ENCODE measurements around the gene SLC25A22.

Gene SLC25A22

GRCh38 chr11:832529-833113 lies 34.5 kb upstream of the SLC25A22 start, which contains the start of gene CD151:
TSS of gene CD151 (plus strand) at chr11:832952. CDS start at chr11:836070, 3,118 bp downstream.
- under 1% methylated on average over 46 of the region's 67 CpGs for WGBS
- Histone ChIP-seq H3K9ac (ENCODE audit: low read depth, low read length) (peak within 1 kb of the TSS; percentile 72), H3K27ac (ENCODE audit: low read depth, low read length) (0 out of 2 replicates have a peak within 1 kb of the TSS, but pooled peaks have one; percentile 33), H3K4me1 (ENCODE audit: insufficient read depth, low read length) (peaks cover 30% of the 10 kb centered on the region), H3K27me3 (ENCODE audit: insufficient read depth, low read length) (peaks cover 47% of the 10 kb centered on the region), H3K4me3 (ENCODE audit: low read length) (peak within 1 kb of the TSS; percentile 69), H3K36me3 (ENCODE audit: insufficient read depth, low read length) (peaks cover 16% of the 10 kb centered on the region), H3K9me3 (ENCODE audit: insufficient read depth, low read depth, low read length) (no peaks in the 10 kb centered on the region)

GRCh38 chr11:831961-832528 lies 34.0 kb upstream of the SLC25A22 start:
- H3K9ac ChIP-seq (ENCODE audit: low read depth, low read length): 0 out of 2 replicates have a peak overlapping the region, but pooled peaks have one; percentile 38
- 0 out of 2 replicates have a peak overlapping the region, but pooled peaks have one; percentile 33 for H3K27ac ChIP-seq (ENCODE audit: low read depth, low read length)
- peaks cover 53% of the 10 kb centered on the region for H3K27me3 ChIP-seq (ENCODE audit: insufficient read depth, low read length)
- H3K4me3 ChIP-seq (ENCODE audit: low read length): peak overlapping the region; percentile 52
- WGBS: 30% methylated on average over 21 of the region's 23 CpGs
- peaks cover 32% of the 10 kb centered on the region for H3K4me1 ChIP-seq (ENCODE audit: insufficient read depth, low read length)
- H3K9me3 ChIP-seq (ENCODE audit: insufficient read depth, low read depth, low read length): no peaks in the 10 kb centered on the region
- peaks cover 10% of the 10 kb centered on the region for H3K36me3 ChIP-seq (ENCODE audit: insufficient read depth, low read length)

- Histone ChIP-seq H3K9ac (ENCODE audit: low read depth, low read length) (peak overlapping the region; percentile 55; the same call in 1 of the 2 replicates), H3K27me3 (ENCODE audit: insufficient read depth, low read length) (peaks cover 60% of the 10 kb centered on the region), H3K27ac (ENCODE audit: low read depth, low read length) (no peak overlapping the region), H3K9me3 (ENCODE audit: insufficient read depth, low read depth, low read length) (no peaks in the 10 kb centered on the region), H3K36me3 (ENCODE audit: insufficient read depth, low read length) (0 out of 2 replicates have a peak, but pooled peaks cover 2% of the 10 kb centered on the region), H3K4me1 (ENCODE audit: insufficient read depth, low read length) (peaks cover 32% of the 10 kb centered on the region), H3K4me3 (ENCODE audit: low read length) (peak overlapping the region; percentile 52)
- WGBS: 9% methylated on average over 31 of the region's 31 CpGs
Observed at GRCh38 chr11:831118-831864, 33.2 kb upstream of the SLC25A22 start.

- Histone ChIP-seq H3K4me1 (ENCODE audit: insufficient read depth, low read length) (peaks cover 32% of the 10 kb centered on the region), H3K9ac (ENCODE audit: low read depth, low read length) (peak overlapping the region; percentile 55; the same call in 1 of the 2 replicates), H3K9me3 (ENCODE audit: insufficient read depth, low read depth, low read length) (no peaks in the 10 kb centered on the region), H3K36me3 (ENCODE audit: insufficient read depth, low read length) (no peaks in the 10 kb centered on the region), H3K27ac (ENCODE audit: low read depth, low read length) (no peak overlapping the region), H3K27me3 (ENCODE audit: insufficient read depth, low read length) (peaks cover 68% of the 10 kb centered on the region), H3K4me3 (ENCODE audit: low read length) (peak overlapping the region; percentile 52)
- 2% methylated on average over 75 of the region's 78 CpGs for WGBS
Observed at GRCh38 chr11:830295-831117, 32.4 kb upstream of the SLC25A22 start.

- 2% methylated on average over 39 of the region's 39 CpGs for WGBS
- peak overlapping the region; percentile 52 for H3K4me3 ChIP-seq (ENCODE audit: low read length)
- H3K27ac ChIP-seq (ENCODE audit: low read depth, low read length): no peak overlapping the region
- H3K27me3 ChIP-seq (ENCODE audit: insufficient read depth, low read length): peaks cover 68% of the 10 kb centered on the region
- peaks cover 32% of the 10 kb centered on the region for H3K4me1 ChIP-seq (ENCODE audit: insufficient read depth, low read length)
- H3K9me3 ChIP-seq (ENCODE audit: insufficient read depth, low read depth, low read length): no peaks in the 10 kb centered on the region
- H3K36me3 ChIP-seq (ENCODE audit: insufficient read depth, low read length): 0 out of 2 replicates have a peak, but pooled peaks cover 3% of the 10 kb centered on the region
- peak overlapping the region; percentile 41; the same call in 1 of the 2 replicates for H3K9ac ChIP-seq (ENCODE audit: low read depth, low read length)
Observed at GRCh38 chr11:829847-830294, 31.8 kb upstream of the SLC25A22 start.

- peak overlapping the region; percentile 52 for H3K4me3 ChIP-seq (ENCODE audit: low read length)
- H3K27ac ChIP-seq (ENCODE audit: low read depth, low read length): no peak overlapping the region
- H3K9ac ChIP-seq (ENCODE audit: low read depth, low read length): peak overlapping the region; percentile 41; the same call in 1 of the 2 replicates
- 4% methylated on average over 40 of the region's 40 CpGs for WGBS
- peaks cover 32% of the 10 kb centered on the region for H3K4me1 ChIP-seq (ENCODE audit: insufficient read depth, low read length)
- H3K9me3 ChIP-seq (ENCODE audit: insufficient read depth, low read depth, low read length): no peaks in the 10 kb centered on the region
- 0 out of 2 replicates have a peak, but pooled peaks cover 3% of the 10 kb centered on the region for H3K36me3 ChIP-seq (ENCODE audit: insufficient read depth, low read length)
- H3K27me3 ChIP-seq (ENCODE audit: insufficient read depth, low read length): peaks cover 68% of the 10 kb centered on the region
Observed at GRCh38 chr11:829176-829846, 31.2 kb upstream of the SLC25A22 start.

DNA sequence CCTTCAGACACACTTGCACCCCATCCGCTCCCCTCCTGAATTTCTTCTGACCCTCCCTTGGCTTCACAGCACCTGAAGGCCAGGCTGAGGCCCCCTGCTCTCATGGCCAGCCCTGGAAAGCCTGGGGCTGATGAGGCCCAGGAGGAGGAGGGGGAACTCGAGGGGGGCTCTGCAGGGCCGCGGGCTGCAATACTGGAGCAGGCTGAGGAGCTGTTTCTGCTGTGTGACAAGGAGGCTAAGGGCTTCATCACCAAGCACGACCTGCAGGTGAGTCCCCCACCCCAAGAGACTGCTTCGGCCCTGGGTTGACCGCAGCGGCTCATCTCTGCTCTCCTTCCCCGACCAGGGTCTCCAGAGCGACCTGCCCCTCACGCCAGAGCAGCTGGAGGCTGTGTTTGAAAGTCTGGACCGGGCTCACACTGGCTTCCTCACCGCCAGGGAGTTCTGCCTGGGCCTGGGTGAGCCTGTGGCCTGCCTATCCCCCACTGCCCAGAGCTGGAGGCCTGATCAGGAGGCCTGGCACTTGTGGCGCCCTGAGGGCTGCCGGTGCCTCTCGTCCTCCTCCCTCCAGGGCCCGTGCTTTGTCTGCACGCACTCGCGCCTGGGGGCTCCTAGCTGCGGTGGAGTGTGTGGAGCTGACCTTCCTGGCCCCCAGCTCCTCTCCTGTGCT lies 30.6 kb upstream of the SLC25A22 start:
- H3K4me3 ChIP-seq (ENCODE audit: low read length): peak overlapping the region; percentile 52
- no peaks in the 10 kb centered on the region for H3K9me3 ChIP-seq (ENCODE audit: insufficient read depth, low read depth, low read length)
- H3K4me1 ChIP-seq (ENCODE audit: insufficient read depth, low read length): peaks cover 32% of the 10 kb centered on the region
- peaks cover 68% of the 10 kb centered on the region for H3K27me3 ChIP-seq (ENCODE audit: insufficient read depth, low read length)
- no peak overlapping the region for H3K9ac ChIP-seq (ENCODE audit: low read depth, low read length)
- 0 out of 2 replicates have a peak, but pooled peaks cover 3% of the 10 kb centered on the region for H3K36me3 ChIP-seq (ENCODE audit: insufficient read depth, low read length)
- 52% methylated on average over 21 of the region's 21 CpGs for WGBS
- no peak overlapping the region for H3K27ac ChIP-seq (ENCODE audit: low read depth, low read length)

- H3K4me3 ChIP-seq (ENCODE audit: low read length): peak within 1 kb of the TSS; percentile 55
Observed at GRCh38 chr11:827897-828192, 29.8 kb upstream of the SLC25A22 start, which contains the start of gene CRACR2B. TSS of gene CRACR2B (plus strand) at chr11:827919. CDS start at chr11:828608, 689 bp downstream.

DNA sequence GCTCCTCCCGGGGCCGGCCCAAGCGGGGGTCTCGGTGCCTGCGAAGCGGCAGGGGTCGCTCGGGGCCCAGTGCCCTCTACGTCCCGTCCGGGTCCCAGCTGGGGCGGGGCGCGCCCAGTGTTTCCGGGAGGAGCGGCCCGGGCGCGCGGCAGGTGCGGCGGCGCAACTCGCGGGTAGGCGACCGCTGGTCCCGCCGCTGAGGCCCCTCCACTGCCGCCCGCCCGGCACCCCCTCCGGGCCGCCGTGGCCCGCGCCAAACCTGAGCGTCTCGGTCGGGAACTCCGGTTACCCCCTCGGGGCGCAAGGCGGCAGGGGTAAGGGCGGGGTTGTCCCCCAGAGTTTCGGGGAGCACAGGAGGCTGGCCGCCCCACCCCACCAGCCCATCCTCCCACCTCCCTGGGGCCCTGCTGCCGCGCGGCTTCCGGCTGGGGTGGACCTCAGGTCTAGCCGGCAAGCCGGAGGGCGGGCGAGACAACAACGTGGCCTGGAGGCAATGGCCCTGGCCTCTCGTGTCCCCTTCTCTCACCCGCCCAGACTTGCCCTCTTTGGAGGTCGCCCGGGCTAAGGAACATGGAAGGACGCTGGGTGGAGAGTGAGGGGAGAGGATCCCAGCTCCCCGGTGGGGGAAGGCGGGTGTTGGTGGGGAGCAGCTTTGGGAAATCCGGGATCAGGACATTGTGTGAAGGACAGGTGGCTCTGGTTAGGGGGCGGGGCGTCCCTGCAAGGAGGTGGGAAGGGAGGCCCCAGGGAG lies 29.2 kb upstream of the SLC25A22 start:
- Histone ChIP-seq H3K27me3 (ENCODE audit: insufficient read depth, low read length) (peaks cover 67% of the 10 kb centered on the region), H3K27ac (ENCODE audit: low read depth, low read length) (no peak overlapping the region; the same call in 1 of the 2 replicates)

More at GRCh38 chr11:827897-828192, 29.8 kb upstream of the SLC25A22 start, which contains the start of gene CRACR2B:
- Histone ChIP-seq H3K27me3 (ENCODE audit: insufficient read depth, low read length) (peaks cover 68% of the 10 kb centered on the region), H3K9me3 (ENCODE audit: insufficient read depth, low read depth, low read length) (no peaks in the 10 kb centered on the region), H3K27ac (ENCODE audit: low read depth, low read length) (no peak within 1 kb of the TSS; the same call in 1 of the 2 replicates), H3K36me3 (ENCODE audit: insufficient read depth, low read length) (0 out of 2 replicates have a peak, but pooled peaks cover 3% of the 10 kb centered on the region), H3K9ac (ENCODE audit: low read depth, low read length) (peak within 1 kb of the TSS; percentile 41), H3K4me1 (ENCODE audit: insufficient read depth, low read length) (peaks cover 32% of the 10 kb centered on the region)
- WGBS: 37% methylated on average over 5 of the region's 5 CpGs

More for the DNA sequence above, 29.2 kb upstream of the SLC25A22 start:
- Histone ChIP-seq H3K4me1 (ENCODE audit: insufficient read depth, low read length) (peaks cover 32% of the 10 kb centered on the region), H3K4me3 (ENCODE audit: low read length) (peak overlapping the region; percentile 55), H3K9me3 (ENCODE audit: insufficient read depth, low read depth, low read length) (no peaks in the 10 kb centered on the region), H3K9ac (ENCODE audit: low read depth, low read length) (peak overlapping the region; percentile 41), H3K36me3 (ENCODE audit: insufficient read depth, low read length) (0 out of 2 replicates have a peak, but pooled peaks cover 3% of the 10 kb centered on the region)
- WGBS: 2% methylated on average over 65 of the region's 66 CpGs

All from HUES64 (cell line).